ENCODE results near the gene OPN5. TPM values are rescaled to one million over a fixed set of nuclear protein-coding genes. Genes with fewer than 3 reads are reported as not detected.
A peak's percentile ranks its signal among the peaks of the same experiment; 100 is the strongest.

Gene OPN5
- total RNA-seq, 2 donors from 2014 or later = not detected

DNA sequence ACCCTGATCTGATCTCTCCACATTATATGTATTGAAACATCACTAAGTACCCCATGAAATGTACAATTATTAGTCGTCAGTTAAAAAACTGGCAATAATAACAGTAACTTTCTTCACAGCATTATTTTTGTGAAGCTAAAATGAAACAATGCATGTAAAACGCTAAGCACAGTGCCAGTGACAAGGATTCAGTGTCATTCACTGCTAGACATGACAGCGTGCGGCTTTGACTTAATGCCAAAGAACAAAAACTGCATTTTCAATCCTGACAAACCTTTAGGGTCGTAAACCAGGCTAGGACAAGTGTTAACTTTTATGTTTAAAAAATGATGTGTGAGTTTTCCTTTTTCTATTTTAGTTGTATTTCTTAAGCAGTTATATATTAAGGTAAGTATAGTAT lies 8.8 kb upstream of the OPN5 start:
- Histone ChIP-seq H3K4me1 (no peaks in the 10 kb centered on the region), H3K4me3 (no peak overlapping the region), H3K27me3 (no peaks in the 10 kb centered on the region), H3K9ac (ENCODE audit: low read depth in 2 of 2, low read length in 2 of 2) (no peak overlapping the region), H3K27ac (no peak overlapping the region), H3K36me3 (no peaks in the 10 kb centered on the region), H3K9me3 (no peaks in the 10 kb centered on the region)
- intact Hi-C loops (cut with DNase I) = no loop called here
- DNase-seq = no peak
- no peak for TF ChIP-seq CTCF (IDR thresholded peaks at IDR 0.05)

GRCh38 chr6:47780510-47781356 lies 1.1 kb upstream of the OPN5 start:
- H3K4me1 ChIP-seq = no peaks in the 10 kb centered on the region
- peak; percentile 48 for TF ChIP-seq CTCF (IDR thresholded peaks at IDR 0.05)
- peak; percentile 43 for DNase-seq
- H3K27me3 ChIP-seq = no peaks in the 10 kb centered on the region
- H3K9ac ChIP-seq (ENCODE audit: low read depth in 2 of 2, low read length in 2 of 2) = peak overlapping the region in 1 of 2 donors; percentile 53
- no peaks in the 10 kb centered on the region for H3K36me3 ChIP-seq
- H3K9me3 ChIP-seq = no peaks in the 10 kb centered on the region
- H3K27ac ChIP-seq = no peak overlapping the region
- no peak overlapping the region for H3K4me3 ChIP-seq
- intact Hi-C loops (cut with DNase I) = loop anchor here (2.0 kb wide), 2 partner anchors 150 to 368 kb away; no protein-coding TSS in a partner anchor

DNA sequence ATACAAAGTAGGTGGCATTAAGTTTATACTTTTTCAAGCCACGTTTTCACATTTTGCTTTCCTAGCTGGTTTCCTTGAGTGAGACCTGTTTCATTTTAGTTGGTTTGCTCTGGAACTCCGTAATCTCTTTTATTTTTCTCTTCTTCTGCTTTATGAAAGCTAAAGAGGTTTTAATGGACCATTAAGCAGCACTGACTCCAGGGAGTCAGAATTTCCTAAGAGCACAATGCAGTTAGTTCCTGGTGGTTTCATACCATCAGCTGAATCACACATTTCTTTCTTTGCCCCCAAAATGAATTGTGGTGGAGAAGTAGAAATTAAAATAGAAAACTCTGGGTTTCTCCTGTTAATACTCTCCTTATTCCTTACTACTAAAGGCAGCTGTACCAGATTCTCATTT lies 3.4 kb downstream of the OPN5 start:
- no peak overlapping the region for H3K4me3 ChIP-seq
- H3K4me1 ChIP-seq = no peaks in the 10 kb centered on the region
- no peak overlapping the region for H3K27ac ChIP-seq
- no peak overlapping the region for H3K9ac ChIP-seq (ENCODE audit: low read depth in 2 of 2, low read length in 2 of 2)
- no peak for TF ChIP-seq CTCF (IDR thresholded peaks at IDR 0.05)
- intact Hi-C loops (cut with DNase I) = loop anchor here (5.0 kb wide), 2 partner anchors 982 to 1637 kb away; no protein-coding TSS in a partner anchor
- H3K27me3 ChIP-seq = no peaks in the 10 kb centered on the region
- H3K36me3 ChIP-seq = no peaks in the 10 kb centered on the region
- DNase-seq = no peak
- H3K9me3 ChIP-seq = no peaks in the 10 kb centered on the region

DNA sequence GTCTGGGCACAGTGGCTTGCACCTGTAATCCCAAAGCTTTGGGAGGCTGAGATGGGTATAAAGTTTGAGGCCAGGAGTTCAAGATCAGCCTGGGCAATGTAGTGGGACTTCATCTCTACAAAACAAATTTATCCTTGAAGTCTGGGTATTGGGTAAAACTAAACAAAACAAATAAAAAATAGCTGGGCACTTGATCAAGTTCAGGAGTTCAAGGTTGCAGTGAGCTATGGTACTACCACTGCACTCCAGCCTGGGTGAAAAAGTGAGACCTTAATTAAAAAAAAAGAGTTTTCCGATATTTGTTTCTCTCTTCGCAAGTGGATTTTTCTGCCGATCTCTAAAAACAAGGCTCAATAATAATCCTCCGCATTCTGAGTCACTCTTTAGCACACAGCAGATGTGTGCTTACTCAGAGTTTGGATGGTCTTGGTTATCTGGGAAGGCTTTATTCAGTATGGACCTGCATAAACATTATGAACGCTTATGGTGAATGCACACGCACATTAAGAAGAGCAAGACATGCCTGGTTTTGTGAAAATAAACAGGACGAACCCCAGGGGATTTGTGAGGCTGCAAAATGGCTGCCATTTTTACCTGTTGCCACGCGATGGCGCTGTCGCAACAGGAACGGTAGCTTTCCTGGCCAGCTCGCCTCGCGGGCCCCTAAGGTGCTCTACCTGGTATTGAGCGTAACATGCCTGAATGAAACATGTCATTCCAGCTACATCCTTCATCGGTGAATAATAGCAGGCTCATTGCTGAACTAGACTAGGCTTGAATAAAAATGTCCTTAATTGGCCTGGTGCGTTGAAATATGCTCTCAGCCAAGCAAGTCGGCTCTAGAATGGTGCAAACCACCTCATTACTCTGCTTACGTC lies 6.0 kb downstream of the OPN5 start:
- H3K9ac ChIP-seq (ENCODE audit: low read depth in 2 of 2, low read length in 2 of 2) = no peak overlapping the region
- DNase-seq = peak; percentile 49
- H3K27me3 ChIP-seq = no peaks in the 10 kb centered on the region
- no peak overlapping the region for H3K4me3 ChIP-seq
- TF ChIP-seq CTCF (IDR thresholded peaks at IDR 0.05) = peak; percentile 93
- no peaks in the 10 kb centered on the region for H3K36me3 ChIP-seq
- intact Hi-C loops (cut with DNase I) = loop anchor here (5.0 kb wide), 2 partner anchors 979 to 1634 kb away; no protein-coding TSS in a partner anchor
- no peaks in the 10 kb centered on the region for H3K9me3 ChIP-seq
- no peak overlapping the region for H3K27ac ChIP-seq
- H3K4me1 ChIP-seq = no peaks in the 10 kb centered on the region

DNA sequence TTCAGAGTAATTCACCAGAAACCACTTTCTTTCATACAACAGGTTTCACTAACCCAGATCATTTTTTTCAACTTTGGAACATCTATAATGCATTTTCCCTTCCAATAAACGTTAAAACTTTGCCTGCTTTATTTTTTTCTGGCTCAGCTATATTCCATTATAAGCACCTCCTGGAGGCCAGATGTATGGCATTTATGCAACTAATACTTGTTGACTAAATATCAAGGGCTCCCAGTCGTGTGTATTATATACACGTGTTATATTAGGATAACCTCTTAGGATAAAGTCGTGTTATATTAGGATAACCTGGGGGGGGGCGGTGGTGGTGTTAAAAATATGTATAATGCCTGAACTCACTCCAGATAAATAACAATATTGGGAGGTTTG lies 6.7 kb downstream of the OPN5 start:
- H3K27me3 ChIP-seq = no peaks in the 10 kb centered on the region
- H3K4me3 ChIP-seq = no peak overlapping the region
- no peak overlapping the region for H3K27ac ChIP-seq
- no peaks in the 10 kb centered on the region for H3K9me3 ChIP-seq
- no peaks in the 10 kb centered on the region for H3K36me3 ChIP-seq
- no peaks in the 10 kb centered on the region for H3K4me1 ChIP-seq
- intact Hi-C loops (cut with DNase I) = loop anchor here (5.0 kb wide), 2 partner anchors 979 to 1634 kb away; no protein-coding TSS in a partner anchor
- TF ChIP-seq CTCF (IDR thresholded peaks at IDR 0.05) = no peak
- no peak for DNase-seq
- no peak overlapping the region for H3K9ac ChIP-seq (ENCODE audit: low read depth in 2 of 2, low read length in 2 of 2)

Measured in colonic mucosa (tissue), 4 donors.